NCI-H748 (cell line): ENCODE results near the gene TESMIN.

Experiments used
- DNase-seq: peaks from one replicate; lab custom pipeline; 2025; ENCODE audit not compliant: unreplicated experiment; lab: John Stamatoyannopoulos, UW

The TESMIN gene

DNA sequence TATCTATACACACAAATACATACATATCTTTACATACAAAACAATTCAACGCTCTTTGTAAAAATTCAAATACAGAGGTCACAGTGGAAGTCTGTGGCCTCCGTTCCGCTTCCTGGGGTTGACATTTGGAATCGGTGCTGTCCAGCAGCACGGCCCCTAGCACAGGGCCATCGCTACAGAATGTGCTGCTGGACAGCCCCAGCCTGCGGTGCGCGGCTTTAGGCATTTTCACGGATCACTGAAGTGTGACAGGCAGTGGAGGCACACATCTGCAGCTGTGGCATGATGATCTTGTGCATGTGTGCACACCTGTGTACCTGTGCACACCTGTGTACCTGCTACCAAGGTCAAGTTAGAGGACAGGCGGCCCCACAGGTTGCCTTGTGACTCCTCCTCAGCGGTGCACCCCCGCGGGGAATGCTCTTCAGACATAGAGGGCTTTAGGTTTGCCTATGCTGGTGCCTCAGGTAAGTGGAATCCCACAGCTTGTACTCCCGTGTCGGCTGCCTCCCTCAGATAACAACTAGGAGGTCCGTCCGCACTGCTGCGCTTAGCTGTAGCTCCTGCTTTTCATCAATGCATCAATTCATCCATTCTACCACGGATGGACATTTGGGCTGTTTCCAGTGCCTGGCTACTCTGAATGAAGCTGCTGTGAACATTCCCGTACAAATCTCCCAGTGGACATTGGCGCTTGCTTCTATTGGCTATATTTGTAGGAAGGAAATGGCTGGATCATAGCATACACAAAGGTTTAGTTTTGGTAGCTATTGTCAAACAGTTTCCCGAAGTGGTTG, 37.1 kb downstream of the TESMIN start:
- no peak for DNase-seq

DNA sequence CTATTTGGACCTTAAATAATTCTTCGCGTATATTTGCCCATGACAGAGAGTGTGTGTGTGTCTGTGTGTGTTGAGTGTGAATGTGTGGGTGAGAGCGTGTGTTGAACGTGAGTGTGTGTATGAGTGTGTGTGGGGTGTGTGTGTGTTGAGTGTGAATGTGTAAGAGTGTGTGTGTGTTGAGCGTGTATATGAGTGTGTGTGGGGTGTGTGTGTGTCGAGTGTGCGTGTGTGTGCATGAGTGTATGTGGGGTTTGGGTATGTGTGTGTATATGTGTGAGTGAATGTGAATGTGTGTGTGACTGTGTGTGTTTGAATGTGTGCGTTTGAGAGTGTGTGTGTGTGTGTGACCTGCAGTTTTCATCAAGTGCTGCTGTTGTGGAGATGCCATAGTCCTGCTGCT, 40.2 kb downstream of the TESMIN start:
- no peak for DNase-seq

DNA sequence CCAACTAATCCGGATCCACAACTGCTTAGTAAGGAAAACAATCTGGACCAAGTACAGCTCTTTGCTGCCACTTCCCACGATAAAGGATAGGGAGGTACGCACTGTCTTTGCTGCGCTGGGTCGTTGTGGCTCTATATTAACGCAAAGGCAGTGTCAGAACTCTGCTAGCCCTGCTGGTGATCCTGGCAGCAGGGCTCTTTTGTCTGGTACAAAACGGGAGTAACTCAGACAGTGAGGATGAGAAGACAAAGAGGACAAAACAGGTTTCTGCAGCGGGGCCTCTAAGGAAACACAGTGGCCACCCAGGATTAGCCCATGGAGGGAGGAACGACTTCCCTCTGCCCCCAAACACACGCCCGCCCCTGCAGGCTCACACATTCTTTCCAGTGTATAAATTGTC, 40.9 kb downstream of the TESMIN start:
- no peak for DNase-seq

DNA sequence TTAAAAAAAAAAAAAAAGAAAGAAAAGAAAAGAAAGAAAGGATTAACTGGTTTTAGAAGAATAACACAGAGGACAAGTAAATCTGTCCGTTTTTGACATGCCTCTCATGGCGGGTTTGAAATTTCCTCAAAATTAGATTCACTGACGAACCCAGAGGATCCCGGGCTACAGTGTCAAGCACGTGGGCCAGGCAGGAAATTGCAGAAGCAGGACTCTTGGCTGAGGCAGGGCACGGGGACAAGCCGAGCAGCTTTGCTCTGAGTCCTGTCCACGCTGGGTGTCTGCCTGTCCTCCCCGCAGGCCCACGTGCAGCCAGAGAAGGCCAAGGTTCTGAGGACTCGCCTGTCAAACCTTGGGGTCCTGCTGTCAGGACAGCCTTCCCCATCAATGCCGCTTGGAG, 42.3 kb downstream of the TESMIN start:
- DNase-seq = no peak

DNA sequence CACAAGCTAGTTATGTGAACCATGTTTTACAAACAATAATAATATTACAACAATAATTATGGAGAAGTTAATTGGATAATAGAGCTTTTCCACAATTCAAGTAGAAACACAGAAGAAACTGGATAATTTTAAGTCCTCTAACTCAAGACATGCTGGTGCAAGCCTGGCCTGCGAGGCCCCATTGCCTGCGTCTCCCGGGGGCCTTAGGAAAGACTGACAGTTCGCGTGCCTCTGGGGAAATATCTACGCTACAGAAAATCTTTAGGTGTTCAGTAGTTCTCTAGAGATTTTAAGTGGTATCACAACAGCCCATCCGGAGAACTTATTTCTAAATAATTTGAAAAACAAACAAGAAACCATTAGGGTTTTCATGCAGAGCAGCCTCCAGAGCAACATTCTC, 43.8 kb downstream of the TESMIN start:
- DNase-seq = no peak

DNA sequence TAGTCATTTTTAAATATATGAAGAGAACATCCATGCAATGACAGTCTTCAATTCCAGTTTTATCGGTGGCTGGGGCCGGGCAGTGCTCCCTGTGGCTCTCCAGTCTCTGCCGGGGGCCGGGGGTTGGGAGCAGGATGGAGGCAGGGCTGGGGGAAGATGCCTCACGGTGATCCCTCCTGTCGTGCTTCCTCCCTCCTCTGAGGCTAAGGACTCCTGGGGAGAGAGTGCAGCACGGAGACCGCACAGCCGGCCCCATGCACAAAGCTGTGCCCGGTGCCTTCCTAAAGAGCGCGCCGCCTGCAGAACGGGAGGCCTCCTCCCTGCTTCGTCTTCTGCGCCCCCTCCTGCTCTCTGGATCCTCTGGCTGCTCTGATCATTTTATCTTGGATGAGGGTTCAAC, 46.4 kb downstream of the TESMIN start:
- no peak for DNase-seq

DNA sequence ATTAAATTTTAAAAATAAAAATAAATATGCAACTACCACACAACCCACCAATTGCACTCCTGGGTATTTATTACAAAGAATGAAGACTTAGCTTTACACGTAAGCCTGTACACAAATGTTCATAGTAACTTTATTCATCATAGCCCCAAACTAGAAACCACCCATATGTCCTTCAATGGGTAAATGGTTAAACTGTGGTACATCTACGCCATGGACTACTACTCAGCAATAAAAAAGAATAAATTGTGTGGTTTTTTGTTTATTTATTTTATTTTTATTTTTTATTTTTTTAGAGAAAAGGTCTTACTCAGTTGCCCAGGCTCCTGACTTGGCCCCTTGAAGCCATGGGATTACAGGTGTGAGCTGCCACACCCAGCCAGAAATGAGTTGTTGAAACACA, 52.3 kb downstream of the TESMIN start:
- DNase-seq = no peak

DNA sequence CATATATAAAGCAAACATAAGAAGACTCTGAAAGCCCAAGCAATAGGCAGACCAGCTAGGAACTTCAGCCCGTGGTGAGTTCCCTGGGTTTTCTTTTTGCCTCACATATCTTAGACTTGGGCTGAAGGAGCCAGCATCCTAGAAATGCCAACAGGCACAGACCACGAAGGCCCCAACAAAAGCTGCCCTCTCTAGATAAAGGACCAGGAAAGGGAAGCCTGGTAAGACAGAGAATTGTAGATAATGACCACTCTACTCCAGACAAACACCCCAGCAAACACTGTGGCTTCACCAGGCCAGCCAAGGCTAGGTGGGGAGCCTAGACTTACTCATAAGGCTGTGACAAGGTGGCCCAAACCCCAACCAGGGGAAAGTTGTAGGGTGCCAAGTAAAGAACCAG, 55.8 kb downstream of the TESMIN start:
- DNase-seq = no peak

DNA sequence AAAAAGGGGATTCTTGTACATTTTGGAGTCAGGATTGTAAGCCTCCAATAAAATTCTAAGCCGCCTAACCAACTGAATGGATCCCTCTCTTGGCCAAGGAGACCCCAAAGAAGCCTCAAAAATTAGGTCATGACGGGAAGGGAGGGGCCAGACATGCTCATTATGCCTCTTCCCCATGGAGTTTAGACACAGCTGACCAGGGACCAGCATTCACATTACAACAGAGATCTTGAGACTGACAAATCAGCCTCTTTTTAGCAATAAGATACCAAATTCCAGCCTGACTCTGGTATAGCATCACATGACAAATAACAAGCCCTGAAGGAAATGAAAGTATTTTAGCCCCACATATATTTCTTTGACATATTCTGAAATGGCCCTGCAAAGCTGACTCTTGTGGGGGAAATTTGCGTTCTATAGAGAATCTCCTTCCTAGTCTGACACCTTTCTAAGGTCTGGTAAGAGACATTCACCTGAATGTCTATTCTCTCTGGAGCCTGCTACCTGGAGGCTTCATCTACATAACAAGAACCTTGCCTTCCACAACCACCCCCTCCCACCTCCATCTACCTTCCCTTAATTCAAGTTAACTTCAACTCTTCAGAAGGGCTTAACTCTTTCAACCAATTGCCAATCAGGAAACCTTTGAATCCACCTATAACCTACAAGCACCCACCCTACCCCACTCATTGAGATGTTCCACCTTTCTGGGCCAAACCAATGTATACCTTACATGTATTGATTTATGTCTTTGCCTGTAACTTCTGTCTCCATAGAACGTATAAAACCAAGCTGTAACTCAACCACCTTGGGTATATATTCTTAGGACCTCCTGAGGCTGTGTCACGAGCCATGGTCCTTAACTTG, 56.7 kb downstream of the TESMIN start:
- DNase-seq = no peak

DNA sequence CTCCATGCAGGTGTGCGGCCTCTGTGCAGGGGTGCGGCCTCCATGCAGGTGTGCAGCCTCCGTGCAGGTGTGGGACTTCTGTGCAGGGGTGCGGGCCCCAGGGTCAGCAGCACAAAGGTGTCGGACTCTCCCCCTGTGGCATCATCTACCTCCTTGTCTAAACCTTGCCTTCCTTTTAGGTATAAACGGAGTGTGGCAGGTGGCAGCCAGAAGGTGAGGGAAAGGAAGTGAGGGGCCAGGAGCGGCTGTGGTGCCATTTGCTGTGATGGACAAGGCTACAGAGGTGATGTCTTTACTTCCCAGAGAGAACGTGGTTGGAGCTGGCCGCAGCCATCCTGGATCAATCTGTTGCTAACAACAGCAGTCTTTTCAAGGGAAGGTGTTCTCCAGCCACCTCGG, 57.8 kb downstream of the TESMIN start:
- DNase-seq = no peak

DNA sequence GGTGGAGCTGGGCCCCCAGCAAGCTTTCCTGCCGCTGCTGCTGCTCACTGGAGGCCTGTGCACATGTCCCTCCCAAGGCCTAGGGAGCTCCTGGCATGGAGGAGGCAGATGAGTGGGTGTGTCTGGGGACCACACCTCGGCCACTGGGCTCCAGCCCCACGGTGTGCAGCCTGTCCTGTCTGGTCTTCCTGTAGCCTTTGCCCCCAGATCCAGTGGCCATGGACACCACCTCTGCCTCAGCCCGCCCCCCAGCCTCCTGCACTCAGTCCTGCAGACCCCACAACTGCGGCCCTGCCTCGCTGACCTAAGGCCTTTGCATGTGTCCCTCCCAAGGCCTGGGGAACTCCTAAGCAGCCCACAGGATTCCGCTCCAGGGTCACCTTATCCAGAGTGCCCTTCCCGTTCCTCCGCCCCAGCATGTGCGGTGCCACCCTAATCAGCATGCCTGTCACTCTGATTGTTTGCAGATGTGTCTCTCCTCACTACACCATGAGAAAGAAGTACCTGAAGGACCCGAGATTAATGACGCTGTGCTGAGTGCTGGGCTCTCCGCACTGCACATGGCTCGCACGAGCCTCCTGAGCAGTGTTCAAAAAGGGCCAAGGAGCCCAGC, 58.3 kb downstream of the TESMIN start:
- no peak for DNase-seq

DNA sequence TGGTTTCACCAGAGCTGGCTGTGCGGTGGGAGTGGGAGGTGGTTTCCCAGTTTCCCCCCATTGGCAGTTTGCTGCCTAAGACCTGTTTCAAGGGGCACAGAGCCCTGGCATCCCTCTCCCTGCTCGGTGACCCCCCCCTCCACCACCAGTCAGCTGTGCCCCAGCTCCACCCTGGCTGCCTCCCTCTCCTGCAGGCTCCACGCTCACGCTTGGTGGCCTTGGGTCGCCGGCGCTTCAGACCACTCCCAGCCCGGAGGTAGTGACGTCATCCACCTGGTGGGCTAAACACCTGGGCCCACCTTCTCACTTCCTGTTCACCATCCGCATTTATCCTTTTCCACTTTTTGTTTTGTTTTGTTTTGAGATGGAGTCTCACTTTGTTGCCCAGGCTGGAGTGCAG, 59.2 kb downstream of the TESMIN start:
- DNase-seq = no peak

DNA sequence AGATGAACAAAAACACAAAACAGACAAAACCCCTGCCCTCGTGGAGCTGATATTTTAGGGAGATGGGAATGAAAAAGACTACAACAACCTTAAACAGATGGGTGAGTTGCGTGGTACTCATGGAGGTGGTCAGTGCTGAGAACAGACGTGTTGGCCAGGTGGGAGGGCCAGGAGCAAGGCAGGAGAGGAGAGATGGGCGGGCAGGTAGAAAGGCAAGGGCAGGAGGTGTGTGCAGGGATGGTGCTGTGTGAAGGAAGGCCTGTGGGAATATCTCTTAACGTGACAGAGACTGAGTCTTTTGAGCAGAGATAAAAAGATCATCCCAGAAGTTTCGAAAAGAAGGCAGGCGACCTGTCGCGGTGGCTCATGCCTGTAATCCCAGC, 59.9 kb downstream of the TESMIN start:
- no peak for DNase-seq

DNA sequence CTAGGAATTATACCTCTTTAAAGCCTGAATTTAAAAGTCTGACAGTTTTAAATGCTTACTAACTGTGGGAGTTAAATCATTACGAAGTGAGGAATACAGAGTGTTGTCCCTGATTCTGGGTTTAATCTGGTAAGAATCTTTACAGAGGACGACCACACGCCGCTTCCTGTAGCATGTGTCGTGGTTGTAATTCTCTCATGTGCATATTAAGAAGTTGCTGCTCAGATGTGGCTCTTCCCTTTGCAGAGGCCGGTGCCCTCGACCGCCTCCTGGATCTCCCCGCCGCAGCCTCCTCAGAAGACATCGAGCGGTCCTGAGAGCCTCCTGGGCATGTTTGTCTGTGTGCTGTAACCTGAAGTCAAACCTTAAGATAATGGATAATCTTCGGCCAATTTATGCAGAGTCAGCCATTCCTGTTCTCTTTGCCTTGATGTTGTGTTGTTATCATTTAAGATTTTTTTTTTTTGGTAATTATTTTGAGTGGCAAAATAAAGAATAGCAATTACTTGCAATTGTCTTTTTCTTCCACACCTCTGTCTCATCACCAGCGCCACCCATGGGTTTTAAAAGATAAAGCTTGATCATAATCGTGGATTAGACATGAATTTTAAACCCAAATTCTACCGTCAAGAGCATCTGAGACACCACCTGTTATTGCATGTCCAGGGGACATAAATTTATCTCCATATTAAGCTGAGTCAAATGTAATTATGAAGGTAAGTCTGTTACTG, 60.5 kb downstream of the TESMIN start:
- no peak for DNase-seq

DNA sequence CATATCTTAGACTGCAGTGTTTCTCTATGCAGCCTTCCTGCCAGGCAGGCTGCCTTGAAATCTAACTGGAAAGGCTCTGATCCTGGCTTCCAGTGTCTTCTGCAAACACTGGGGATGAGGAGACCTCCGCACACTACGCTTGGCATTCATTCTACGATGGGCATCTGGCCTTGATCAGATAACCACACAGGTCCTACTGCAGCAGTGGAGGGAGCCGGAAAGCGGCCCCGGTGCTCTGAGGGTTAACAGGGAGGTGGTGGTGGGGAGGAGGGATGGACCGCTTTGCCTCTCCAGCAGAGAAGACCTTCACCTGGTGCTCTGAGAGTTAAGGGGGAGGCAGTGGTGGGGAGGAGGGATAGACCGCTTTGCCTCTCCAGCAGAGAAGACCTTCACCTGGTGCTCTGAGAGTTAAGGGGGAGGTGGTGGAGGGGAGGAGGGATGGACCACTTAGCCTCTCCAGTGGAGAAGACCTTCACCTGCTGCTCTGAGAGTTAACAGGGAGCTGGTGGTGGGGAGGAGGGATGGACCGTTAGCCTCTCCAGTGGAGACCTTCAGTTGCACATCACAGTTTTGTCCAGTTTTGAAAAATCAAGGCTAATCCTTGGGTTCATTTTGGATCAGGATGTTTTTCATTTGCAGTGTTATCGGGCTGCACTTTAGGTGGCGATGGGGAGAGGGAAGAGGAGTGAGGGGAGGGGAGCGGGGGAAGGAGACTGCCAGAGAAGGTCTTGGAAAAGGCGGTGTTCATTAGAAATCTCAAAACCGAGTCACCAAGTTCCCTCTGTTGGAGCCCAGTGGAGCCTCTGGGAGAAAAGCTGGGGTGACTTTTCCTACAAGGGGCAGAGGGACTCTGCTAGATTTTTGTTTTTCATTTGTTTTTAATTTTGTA, 61.3 kb downstream of the TESMIN start:
- no peak for DNase-seq

DNA sequence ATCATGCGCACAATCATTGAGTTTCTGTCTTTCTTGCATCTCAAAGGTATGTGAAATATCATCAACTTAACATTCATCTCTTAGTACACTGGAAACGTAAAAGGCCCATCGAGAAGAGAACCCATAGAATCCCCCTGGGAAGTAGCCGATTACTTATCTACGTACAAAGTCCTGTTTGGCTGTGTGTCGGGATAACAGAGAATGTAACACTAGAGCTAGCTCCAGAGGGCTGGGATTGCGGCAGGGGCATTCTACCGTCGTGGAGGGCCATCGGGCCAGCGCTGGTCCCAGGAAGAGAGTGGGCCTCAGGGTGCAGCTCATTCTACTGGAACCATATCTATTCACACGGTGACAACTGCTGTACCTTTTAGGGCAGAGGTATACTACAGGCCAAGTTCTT, 62.4 kb downstream of the TESMIN start:
- DNase-seq = no peak

DNA sequence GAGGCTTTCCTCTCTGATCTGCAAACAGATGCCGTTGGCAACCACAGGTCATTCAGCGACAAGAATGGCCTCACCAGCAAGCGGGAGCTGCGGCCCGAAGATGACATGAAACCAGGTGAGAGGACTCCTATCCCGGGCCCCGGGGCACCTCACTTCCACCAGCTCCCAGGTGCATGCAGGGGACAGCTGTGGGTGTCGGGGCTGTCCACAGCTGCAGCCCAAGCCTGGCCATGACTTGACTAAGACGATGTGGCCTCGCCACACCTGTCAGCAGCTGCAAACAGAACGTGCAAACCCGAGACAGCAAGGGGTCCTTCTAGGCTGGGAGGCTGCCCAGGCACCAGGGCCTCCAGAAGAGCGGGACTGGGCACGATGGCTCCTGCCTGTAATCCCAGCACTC, 63.3 kb downstream of the TESMIN start:
- no peak for DNase-seq

DNA sequence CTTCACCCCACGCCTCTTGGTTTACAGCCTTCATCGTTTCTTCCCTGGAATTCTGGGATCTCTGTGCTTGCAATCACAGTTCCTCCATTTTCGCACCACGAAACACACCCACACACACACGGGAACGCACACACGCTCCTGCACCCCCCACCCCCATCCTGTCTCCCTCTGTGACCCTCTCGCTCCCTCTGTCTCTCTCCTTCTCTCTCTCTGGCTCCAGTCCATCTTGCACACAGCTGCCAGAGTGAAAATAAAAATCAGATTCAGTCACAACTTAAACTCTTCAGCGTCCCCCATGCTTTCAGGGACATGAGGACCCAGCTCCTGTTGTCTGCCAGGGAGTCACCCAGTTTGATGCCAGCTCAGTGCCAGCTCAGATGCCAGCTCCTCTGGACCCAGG, 64.0 kb downstream of the TESMIN start:
- no peak for DNase-seq

DNA sequence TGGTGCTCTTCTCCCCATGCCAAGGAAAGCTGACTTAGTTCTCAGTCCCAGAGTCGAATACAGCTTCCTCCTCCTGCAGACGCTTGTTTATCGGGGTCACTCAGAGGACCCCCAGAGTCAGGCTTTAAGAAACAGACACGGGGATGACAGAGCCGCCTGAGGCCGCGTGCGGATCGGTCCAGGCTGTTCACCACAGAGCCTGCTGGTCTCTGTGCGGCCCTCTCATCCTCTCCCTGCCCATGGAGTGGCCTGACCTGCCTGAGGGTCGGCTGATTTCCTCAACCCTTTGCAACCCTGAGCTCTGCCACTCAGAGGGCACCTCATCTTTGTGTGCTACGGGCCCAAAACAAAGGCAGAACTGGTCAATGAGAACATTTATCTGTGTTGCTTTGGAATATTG, 64.8 kb downstream of the TESMIN start:
- DNase-seq = no peak

DNA sequence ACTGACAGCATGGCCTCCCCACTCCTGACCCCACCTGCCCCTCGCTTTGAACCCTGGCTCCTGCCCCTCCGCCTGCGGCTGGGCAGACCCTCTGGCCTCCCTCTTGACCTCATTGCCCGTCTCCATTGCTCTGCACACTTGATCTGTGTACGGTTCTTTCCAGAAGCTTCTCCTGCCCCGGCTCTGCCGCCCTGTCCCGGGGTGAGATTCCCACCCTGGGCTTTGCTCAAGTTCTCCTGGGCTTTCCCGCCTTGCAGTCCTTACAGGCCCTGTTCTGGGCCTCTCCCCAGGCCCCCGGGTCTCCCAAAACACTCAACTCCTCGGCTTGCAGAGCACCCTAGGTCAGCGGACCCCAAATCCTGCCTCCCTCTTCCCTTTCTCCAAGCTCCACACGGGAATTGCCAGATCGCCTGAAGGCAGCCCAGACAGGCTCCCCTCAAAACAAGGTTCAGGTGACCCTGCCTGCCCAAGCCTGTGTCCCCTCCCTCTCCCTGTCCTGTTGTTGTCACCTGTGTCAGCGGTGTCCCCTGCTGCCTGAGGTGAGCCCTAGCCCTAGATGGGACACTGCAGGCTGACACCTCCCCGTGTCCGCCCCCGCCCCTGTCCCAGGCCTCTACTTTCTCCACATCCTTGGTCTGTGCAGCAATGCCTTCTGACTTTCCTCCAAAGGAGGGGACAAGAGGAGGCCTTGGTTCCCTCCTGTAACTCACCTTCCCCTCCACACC, 65.5 kb downstream of the TESMIN start:
- no peak for DNase-seq
